Raji (cell line): Measurements from ENCODE around the gene CENPU.

Experiments used
- POLR2A ChIP-seq: IDR thresholded peaks from 2 replicates; pipeline ENCODE4 v1.6.1; 2011; ENCODE audit warnings: low read depth, low read length, control low read depth; ENCODE audit not compliant: insufficient read depth

CENPU gene

DNA sequence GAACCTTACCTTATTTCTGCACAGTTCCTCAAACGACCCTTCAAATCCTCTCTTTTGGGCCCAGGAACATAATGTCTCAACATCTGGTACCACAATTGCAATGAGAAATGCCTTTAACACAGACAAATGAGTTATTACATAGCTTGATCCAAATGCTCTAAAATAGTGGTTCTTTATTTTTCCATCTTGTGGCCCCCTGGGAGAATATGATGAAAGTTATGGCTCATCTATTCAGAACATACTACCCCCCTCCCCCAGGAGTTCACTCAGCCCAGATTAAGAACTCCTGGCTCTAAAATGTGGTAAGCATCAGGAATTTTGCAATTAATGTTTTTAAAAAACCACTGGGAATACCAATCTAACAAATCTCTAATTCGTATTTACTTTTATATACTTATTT, 23.9 kb upstream of the CENPU start:
- no peak for TF ChIP-seq POLR2A

DNA sequence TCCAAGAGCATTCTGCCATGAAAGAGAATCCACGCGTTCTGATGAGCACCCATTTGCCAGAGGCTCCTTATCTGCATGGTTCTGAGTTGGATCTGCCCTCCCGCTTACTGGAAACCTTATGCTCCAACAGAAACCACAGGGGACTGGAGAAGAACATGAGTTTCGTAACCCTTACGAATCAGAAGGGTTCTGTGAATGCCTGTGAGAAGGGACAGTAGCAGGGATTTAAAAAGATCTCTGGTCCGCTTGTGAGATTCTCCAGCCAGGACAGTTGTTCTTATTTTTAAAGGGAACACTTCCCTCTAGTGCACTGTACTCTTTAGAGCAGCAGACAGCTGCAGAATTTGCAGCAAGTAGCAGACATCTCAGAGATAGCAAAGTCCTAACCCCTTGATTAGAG, 22.5 kb upstream of the CENPU start:
- no peak for TF ChIP-seq POLR2A

DNA sequence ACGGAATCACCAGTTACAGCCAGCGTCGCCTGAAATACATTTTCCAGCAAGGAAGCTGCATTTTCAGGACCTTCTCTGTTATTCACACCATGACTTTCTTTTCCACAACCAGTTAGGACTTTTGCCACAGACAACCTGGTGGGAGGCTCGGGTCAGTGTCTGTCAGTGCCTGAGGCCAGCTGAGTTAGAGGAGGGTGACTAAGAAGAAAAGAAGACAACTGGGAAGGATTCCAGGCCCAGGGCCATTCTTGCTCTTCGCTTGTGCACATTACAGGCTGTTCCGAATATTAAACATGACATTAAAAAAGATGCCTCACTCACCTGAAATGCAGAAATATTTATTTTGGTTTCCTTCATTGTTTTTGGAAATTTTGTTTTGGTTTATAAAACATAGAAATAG, 21.4 kb upstream of the CENPU start:
- no peak for TF ChIP-seq POLR2A

DNA sequence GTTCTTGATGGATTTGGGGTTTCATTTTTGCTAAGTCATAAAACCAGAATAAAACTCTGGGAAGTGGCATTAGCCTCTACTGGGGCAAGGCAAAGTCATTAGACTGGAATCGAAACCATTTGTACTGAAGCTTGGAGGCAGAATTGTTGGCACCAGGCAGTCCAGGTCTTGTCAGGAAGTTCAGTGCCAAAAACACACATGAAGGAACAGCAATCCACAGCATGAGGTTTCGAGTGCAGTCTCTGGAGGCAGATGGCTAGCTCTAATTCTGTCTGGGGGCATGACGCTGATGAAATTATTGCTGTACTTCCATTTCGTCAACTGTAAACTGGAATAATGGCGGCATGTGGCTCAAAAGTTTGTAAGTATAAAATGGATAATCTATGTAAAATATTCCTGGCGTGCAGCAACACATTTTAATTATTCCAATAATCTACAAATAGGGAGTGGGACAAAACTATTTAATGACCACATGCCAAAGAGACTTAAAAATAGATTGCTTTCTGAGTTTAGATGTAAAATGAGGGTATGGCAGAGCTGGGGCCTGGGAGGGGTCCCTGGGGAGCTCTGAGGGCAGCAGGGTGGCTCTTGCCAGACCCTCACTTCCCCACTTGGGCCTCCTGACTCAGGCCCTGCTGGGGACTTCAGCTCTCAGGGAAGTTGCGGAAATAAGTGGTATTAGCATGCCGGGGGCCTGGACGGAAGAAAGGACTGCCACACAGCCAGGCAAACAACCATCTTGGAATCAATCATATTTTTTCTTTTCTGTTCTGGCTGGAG, 18.8 kb upstream of the CENPU start:
- no peak for TF ChIP-seq POLR2A

DNA sequence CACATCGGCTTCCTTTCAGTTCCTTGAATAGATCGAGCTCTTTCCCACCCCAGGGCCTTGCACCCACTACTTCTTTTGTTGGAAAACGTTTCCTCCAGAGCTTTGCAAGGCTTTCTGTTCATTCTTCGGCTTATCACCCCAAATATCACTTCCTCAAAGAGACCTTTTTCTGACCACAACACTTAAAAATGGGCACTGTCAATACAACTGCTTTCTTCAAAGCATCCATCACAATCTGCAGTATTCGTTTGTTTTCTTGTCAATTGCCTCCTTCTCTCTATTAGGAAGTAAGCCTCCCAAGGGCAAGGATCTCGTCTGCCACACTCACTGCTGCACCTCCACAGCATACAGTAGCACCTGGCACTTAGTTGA, 17.7 kb upstream of the CENPU start:
- TF ChIP-seq POLR2A = no peak

DNA sequence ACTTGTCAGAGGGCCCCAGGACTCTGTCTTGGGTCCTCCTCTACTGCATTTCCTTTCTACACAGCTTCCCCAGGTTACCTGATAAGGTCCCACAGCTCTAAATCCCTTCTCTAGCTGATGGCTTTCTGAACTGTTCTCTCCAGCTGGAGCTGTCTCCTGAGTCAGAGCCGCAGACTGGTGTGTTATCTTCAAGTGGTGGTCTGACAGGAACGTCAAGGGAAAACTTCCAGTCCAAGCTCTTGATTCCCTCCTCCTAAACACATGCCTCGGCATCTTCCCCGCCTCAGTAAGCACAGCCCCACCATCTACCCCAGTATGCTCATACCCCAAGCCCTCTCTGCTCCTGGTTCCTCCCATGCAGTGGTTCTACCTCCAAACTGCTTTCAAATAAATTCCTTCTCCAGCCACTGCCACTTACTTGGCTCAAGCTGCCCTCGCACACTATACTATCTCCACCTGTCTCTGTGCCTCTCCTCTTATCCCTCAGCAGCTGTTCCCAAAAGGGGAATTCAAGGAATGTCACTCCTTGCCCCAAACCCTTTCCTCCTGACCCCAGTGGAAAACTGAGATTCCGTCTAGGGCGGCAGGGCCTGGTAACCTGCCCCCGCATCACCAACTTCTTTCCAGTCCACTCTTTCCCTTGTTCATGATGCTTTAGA, 17.2 kb upstream of the CENPU start:
- no peak for TF ChIP-seq POLR2A

DNA sequence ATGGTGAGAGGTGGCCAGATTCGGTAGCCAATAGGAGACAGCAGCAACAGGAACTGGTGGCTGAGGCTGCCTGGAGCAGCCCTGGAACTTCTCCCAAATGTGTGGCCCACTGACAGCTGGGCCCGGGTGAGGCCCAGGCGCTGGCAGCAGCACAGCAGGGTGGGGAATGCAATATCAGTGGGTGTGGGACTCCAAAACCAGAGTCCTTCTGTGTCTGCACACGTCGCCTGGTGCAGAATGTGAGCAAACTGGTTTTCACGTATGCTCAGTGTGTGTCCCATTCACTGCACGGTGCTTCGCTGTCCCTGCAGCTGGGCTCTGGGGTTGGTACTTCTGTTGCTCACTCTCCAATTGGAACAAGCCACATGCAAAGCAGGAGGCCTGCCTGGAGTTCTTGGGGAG, 14.4 kb upstream of the CENPU start:
- TF ChIP-seq POLR2A = no peak

DNA sequence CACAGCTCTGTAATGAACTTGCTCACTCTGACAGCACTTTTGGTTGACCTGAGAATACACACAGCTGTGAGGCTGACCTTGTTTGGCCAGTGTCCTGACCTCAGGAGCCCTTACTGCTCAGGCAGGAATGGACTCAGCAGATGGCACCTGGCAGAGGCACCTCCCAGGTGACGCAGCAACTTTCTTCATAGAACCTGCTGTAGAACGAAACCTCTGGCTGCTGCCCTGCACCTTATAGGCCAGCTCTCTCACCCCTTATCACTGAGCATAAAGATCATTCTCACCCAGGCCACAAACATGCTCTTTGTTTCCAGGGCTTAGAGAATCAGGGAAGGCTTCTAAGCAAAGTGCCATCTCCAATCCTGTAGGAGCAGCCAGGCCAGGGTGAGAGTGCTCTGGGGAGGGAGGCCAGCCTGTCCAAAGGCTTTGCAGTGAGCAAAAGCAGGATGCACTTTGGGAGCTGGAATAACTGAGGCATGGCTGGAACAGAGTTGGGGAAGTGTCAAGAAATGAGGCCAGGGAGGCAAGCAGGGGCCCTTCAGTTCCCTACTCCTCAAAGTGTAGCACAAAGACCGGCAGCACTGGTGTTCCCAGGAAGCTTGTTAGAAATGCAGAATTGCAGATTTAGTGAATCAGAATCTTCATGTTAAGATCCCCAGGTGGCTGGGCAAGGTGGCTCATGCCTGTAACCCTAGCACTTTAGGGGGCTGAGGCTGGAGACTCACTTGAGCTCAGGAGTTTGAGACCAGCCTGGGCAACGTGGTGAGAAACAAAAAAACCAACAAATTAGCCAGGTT, 13.3 kb upstream of the CENPU start:
- TF ChIP-seq POLR2A = no peak

DNA sequence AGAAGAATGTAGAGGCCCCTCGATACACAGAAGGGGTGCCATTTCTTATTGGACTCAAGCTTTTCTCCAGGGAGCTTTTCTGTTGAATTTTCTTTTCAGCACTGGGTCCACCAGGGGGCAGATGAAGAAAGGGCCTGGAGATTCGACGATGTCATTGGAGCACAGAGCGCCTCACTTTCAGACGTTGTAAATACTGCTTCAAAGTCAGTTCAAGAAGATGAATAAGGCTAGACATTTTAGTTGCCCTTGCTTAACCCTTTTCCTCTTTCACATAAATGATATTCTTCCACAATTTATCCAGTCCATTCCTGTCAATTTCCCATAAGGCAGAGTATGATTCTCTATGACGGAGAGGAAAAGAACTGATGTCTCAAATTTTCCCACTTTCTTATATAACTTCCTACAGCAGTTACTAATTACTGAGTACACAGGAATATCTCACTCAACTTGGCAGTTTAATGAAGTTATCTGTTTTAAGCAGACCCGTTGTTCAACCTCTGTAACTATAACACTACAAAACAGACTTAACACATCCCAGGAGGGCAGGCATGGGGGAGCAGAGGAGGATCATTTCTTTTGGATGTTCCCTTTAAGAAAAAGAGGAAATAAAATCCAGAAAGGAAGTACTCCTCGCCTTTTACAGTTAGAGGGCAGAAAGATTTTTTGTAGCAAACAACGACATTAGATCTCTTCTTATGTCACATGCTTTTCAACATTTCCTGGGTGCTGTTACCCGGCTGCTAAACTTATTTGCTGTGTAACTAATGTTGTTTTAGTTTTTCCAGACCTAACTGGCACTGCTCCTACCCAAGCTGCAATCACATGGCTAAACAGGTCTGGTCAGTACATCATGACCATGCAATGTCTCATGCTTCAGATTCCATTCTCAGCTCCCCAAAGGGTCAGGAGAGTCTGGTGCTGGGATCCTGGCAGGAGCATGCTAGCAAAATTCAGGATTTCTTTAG, 12.2 kb upstream of the CENPU start:
- TF ChIP-seq POLR2A = no peak

DNA sequence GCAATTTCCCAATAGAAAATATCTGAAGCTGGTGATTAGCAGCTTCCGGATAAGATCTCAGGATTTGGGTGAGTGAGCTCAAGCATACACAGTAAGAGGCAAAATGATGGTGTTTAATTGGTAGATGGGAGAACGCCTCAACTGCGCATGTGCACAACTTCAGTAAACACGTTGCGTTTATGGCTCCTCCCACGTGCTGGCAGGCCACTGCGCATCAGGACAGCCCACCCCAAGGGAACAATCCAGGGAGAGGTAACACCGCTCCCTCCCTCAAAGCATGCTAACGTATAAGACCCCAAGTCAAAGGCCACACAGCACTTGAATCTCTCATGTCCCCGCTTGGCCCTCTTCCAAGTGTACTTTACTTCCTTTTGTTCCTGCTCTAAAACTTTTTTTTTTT, 10.3 kb upstream of the CENPU start:
- TF ChIP-seq POLR2A = no peak

DNA sequence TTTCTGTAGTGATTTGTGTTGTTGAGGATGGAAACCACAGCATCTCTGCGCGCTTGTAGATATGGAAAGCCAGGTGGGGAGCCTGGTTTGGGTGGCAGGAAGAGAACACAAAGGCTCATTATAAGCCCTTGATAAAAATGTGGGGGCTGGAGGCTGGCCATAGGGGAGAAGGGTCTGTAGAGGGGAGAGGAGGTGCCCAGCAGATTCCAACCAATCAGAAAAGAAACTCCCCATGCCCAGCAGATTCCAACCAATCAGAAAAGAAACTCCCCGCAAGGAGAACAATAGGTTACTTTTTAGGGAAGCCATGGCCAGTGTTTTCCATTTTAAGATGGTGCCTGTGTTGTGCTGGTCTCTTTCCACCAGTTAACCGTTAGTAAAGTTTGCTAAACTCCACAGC, 9.8 kb upstream of the CENPU start:
- no peak for TF ChIP-seq POLR2A

DNA sequence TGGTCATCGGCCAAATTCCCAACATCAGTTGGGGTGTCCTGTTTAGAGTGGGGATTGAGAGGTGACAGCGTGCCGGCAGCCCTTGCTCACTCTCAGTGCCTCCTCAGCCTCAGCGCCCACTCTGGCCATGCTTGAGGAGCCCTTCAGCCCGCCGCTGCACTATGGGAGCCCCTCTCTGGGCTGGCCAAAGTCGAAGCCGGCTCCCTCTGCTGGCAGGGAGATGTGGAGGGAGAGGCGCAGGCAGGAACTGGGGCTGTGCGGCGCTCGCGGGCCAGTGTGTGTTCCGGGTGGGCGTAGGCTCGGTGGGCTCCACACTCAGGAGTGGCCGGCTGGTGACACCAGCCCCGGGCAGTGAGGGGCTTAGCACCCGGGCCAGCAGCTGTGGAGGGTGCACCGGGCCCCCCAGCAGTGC, 7.1 kb upstream of the CENPU start:
- no peak for TF ChIP-seq POLR2A

DNA sequence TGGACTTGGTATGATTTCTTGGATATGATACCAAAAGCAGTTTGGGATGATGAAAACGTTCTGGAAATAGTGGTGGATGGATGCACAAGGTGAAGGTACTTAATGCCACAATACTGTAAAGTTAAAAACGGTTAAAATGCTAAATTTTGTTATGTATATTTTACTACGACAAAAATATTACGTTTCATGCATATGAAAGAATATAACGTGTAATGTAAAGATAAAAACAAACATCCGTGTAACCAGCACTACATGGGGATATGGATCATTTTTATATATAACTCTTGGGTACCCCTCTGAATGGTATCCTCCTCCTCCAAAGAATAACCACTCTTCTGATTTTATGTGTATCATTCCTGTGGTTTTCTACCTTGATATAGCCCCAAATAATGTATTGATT, 862 bp upstream of the CENPU start:
- no peak for TF ChIP-seq POLR2A

DNA sequence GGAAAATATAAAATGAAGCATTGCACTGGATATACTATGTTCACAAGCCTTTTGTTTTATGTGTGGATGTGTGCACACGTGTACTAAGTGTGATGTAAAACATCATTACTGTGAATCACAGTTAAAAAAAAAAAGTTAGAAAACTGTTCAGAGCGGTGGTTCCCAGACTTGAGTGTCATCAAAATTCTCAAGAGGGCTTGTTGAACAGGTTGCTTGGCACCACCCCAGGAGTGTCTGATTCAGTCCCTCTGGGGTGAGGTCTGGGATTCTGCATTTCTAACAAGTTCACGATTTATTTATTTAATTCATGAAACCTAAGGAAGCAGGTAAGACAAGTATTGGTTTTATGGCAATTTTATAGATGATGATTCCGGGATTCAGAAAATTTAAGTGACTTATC, 1.8 kb downstream of the CENPU start:
- TF ChIP-seq POLR2A = no peak

DNA sequence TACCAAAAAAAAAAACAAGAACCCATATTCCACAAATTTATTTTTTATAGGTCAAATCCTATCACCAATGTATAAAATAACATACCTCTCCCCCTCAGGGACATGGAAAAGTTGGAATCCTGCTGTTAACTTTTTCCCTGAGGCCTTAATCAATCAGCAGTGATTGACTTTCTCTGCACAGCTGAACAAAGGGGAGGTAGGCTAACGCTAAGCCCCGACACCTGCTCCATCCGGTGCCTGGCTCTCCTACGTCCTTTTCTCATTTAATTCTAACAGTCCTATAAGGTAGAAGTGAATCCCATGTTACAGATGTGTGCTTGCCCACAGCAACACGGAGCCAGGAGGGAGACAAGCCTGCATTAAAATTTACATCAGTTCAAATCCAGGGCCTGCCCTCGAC, 2.8 kb downstream of the CENPU start:
- TF ChIP-seq POLR2A = no peak

DNA sequence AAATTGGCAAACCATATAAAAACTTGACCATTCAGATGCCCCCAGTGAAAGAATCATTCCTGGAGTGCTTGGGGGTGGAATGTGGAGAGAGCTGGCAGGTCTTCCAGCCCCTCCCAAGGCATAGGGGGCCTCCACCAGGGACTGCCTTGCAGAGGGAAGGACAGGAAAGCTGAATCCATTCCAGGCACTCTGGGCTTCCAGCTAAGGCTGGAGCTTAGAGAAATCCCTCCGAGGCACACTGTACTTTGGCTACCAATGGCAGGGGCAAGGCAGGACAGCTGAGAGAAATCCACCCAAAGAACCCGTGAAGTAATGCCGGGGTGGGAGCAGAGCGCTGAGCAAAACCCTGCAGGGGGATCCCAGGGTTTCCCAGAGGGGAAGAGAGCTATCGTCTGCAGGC, 4.0 kb downstream of the CENPU start:
- no peak for TF ChIP-seq POLR2A

DNA sequence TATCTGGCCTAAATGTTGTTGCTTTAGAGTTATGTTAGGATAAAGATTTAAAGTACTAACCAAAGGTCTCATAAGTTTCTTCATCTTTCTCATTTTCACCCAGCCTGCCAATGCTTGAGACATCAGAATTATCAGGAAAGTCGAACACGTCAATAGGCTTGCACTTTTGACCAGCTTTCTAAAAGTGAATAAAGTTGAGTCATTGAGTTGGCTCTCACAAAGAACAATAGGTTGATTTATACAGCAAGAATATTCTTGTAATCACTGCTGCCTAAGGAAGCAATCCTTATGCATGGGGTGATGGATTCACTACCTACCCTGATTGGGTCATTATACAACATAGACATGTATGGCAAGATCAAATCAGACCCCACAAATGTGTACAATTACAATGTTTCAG, 5.0 kb downstream of the CENPU start:
- TF ChIP-seq POLR2A = no peak
